ENCODE results near the gene RBFOX2. TPM values are rescaled to one million over a fixed set of nuclear protein-coding genes. Genes with fewer than 3 reads are reported as not detected.

The RBFOX2 gene
- total RNA-seq, 2 donors from 2014 or later: 104 to 120 TPM

DNA sequence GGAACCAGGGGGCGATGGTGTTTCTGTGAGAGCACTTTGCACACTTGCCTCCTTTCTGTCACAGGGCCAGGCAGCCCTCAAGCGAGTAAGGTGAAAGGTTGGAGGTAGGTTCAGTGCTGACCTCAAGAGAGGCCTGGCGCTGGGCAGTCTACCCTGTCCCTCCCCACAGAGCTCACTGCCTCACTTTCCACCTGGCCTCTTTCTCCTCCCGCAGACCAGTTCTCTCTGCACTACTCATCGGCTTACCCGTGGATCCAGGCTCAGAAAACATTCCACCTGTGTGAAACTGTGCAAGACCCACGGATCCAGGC, 294.2 kb downstream of the RBFOX2 start:
- Histone ChIP-seq H3K27me3 (ENCODE audit: control insufficient read depth, insufficient read depth, low read length, poor library complexity, severe bottlenecking) (no peaks in the 10 kb centered on the region), H3K9ac (ENCODE audit: extremely low read depth, low read length, poor library complexity, severe bottlenecking) (no peak overlapping the region), H3K4me1 (ENCODE audit: control insufficient read depth, insufficient read depth, low read length) (no peaks in the 10 kb centered on the region), H3K27ac (ENCODE audit: low read depth, low read length) (no peak overlapping the region), H3K9me3 (ENCODE audit: control insufficient read depth, low read length) (peaks cover 10% of the 10 kb centered on the region), H3K36me3 (ENCODE audit: control insufficient read depth, insufficient read depth, low read length) (peaks cover 19% of the 10 kb centered on the region), H3K4me3 (ENCODE audit: low read length) (no peak overlapping the region)
- Mint-ChIP-seq H3K9me3 (peaks cover 12% of the 10 kb centered on the region), H3K27ac (no peak overlapping the region), H3K36me3 (ENCODE audit: low read depth) (peaks cover 33% of the 10 kb centered on the region), H3K4me3 (no peak overlapping the region), H3K27me3 (ENCODE audit: insufficient read depth) (peaks cover 2% of the 10 kb centered on the region), H3K4me1 (no peaks in the 10 kb centered on the region)
- TF ChIP-seq, protein P1, sequence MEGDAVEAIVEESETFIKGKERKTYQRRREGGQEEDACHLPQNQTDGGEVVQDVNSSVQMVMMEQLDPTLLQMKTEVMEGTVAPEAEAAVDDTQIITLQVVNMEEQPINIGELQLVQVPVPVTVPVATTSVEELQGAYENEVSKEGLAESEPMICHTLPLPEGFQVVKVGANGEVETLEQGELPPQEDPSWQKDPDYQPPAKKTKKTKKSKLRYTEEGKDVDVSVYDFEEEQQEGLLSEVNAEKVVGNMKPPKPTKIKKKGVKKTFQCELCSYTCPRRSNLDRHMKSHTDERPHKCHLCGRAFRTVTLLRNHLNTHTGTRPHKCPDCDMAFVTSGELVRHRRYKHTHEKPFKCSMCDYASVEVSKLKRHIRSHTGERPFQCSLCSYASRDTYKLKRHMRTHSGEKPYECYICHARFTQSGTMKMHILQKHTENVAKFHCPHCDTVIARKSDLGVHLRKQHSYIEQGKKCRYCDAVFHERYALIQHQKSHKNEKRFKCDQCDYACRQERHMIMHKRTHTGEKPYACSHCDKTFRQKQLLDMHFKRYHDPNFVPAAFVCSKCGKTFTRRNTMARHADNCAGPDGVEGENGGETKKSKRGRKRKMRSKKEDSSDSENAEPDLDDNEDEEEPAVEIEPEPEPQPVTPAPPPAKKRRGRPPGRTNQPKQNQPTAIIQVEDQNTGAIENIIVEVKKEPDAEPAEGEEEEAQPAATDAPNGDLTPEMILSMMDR (conservative IDR thresholded peaks at IDR 0.05): no peak
- 55 to 82% methylated on average over 1 to 6 of the region's 7 CpGs for WGBS, 2 experiments (ENCODE audit: insufficient coverage in 1 of 2, insufficient read length in 1 of 2)
- DNase-seq: no peak

DNA sequence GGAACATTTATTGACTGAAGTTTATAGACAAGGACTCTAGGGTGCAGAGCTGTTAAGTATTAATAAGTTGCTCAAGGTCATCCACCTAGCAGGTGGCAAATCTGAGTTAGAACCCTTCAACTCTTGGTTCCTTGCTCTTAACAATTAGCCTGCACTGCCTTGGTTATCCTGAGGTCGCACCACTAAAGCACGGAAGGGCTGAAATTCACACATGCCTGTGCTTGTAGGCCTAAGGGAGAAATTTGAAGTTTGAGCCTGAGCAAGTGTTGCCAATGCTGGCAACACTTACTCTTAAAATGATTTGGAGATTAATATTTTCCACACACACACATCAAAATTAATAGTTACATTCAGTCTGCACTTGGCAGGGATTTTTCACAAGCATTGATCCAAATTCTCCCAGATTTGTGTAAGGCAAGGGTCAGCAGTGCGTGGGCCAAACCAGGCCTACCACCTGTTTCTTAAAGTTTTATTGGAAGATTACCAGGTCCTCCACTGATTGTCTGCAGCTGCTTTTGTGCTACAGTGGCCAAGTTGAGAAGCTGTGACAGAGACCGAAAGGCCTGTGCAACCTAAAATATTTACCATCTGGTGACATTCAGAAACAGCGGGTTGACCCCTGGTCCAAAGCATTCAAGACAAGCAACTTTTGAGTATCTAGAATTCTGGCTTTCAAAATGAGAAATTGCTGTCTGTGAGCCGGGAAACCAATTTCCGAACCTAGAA, 294.7 kb downstream of the RBFOX2 start:
- H3K9ac ChIP-seq (ENCODE audit: extremely low read depth, low read length, poor library complexity, severe bottlenecking): no peak overlapping the region
- H3K4me3 ChIP-seq (ENCODE audit: low read length): no peak overlapping the region
- H3K27me3 ChIP-seq (ENCODE audit: control insufficient read depth, insufficient read depth, low read length, poor library complexity, severe bottlenecking): no peaks in the 10 kb centered on the region
- Mint-ChIP-seq H3K9me3 (peaks cover 12% of the 10 kb centered on the region), H3K27ac (no peak overlapping the region), H3K4me3 (no peak overlapping the region), H3K4me1 (no peaks in the 10 kb centered on the region), H3K36me3 (ENCODE audit: low read depth) (peaks cover 28% of the 10 kb centered on the region), H3K27me3 (ENCODE audit: insufficient read depth) (peaks cover 2% of the 10 kb centered on the region)
- H3K27ac ChIP-seq (ENCODE audit: low read depth, low read length): no peak overlapping the region
- peaks cover 10% of the 10 kb centered on the region for H3K9me3 ChIP-seq (ENCODE audit: control insufficient read depth, low read length)
- H3K36me3 ChIP-seq (ENCODE audit: control insufficient read depth, insufficient read depth, low read length): peaks cover 15% of the 10 kb centered on the region
- whole genome bisulfite sequencing, 2 experiments (ENCODE audit: insufficient coverage in 1 of 2, insufficient read length in 1 of 2): 92 to 95% methylated on average over 5 to 7 of the region's 7 CpGs
- DNase-seq: no peak
- TF ChIP-seq, protein P1 (conservative IDR thresholded peaks at IDR 0.05): no peak
- H3K4me1 ChIP-seq (ENCODE audit: control insufficient read depth, insufficient read depth, low read length): no peaks in the 10 kb centered on the region

DNA sequence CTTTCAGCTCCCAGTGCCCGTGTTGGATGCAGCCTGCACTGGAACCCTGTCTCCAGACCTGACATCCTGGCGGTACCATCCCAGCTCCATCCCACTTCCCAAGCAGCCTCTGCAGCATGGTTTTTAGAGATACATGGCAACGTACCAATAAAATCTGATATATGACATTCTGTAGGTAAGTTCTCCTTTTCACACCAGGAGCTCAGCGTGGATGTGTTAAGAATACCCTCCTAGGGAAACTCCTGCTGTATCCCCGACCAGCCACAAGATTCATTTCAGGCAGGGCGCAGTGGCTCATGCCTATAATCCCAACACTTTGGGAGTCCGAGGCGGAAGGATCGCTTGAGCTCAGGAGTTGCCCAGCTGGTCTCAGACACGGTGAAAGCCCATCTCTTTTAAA, 295.6 kb downstream of the RBFOX2 start:
- Mint-ChIP-seq H3K27ac (no peak overlapping the region), H3K9me3 (peaks cover 12% of the 10 kb centered on the region), H3K4me3 (no peak overlapping the region), H3K4me1 (no peaks in the 10 kb centered on the region), H3K36me3 (ENCODE audit: low read depth) (peaks cover 19% of the 10 kb centered on the region), H3K27me3 (ENCODE audit: insufficient read depth) (peaks cover 2% of the 10 kb centered on the region)
- Histone ChIP-seq H3K9ac (ENCODE audit: extremely low read depth, low read length, poor library complexity, severe bottlenecking) (no peak overlapping the region), H3K27me3 (ENCODE audit: control insufficient read depth, insufficient read depth, low read length, poor library complexity, severe bottlenecking) (no peaks in the 10 kb centered on the region), H3K36me3 (ENCODE audit: control insufficient read depth, insufficient read depth, low read length) (peaks cover 5% of the 10 kb centered on the region), H3K27ac (ENCODE audit: low read depth, low read length) (no peak overlapping the region), H3K9me3 (ENCODE audit: control insufficient read depth, low read length) (peaks cover 10% of the 10 kb centered on the region), H3K4me3 (ENCODE audit: low read length) (no peak overlapping the region), H3K4me1 (ENCODE audit: control insufficient read depth, insufficient read depth, low read length) (no peaks in the 10 kb centered on the region)
- 90 to 94% methylated on average over 7 to 10 of the region's 10 CpGs for WGBS, 2 experiments (ENCODE audit: insufficient coverage in 1 of 2, insufficient read length in 1 of 2)
- no peak for DNase-seq
- TF ChIP-seq, protein P1 (conservative IDR thresholded peaks at IDR 0.05): no peak
